HG03342 (cell line): ENCODE data around the gene ALX1.
"Not testable (repeated sequence)": the region's sequence is repeated elsewhere in the genome, so short reads cannot be mapped to it uniquely, and the experiment has no call there.

ENCODE experiments used
- ATAC-seq: cut with Tn5 transposase; IDR thresholded peaks from one replicate; pipeline ENCODE4 v1.9.1; 2021; ENCODE audit warnings: mild to moderate bottlenecking, moderate library complexity; ENCODE audit not compliant: unreplicated experiment

ALX1 gene

GRCh38 chr12:85299053-85299452, 19.0 kb downstream of the ALX1 start:
- ATAC-seq, result no peak

GRCh38 chr12:85301051-85301450, 21.0 kb downstream of the ALX1 start:
- peak; percentile 66 for ATAC-seq

- ATAC-seq, result no peak
Measured at GRCh38 chr12:85308374-85308773, 28.4 kb downstream of the ALX1 start.

- no peak for ATAC-seq
Measured at GRCh38 chr12:85309125-85309566, 29.1 kb downstream of the ALX1 start.

GRCh38 chr12:85310025-85310424, 30.0 kb downstream of the ALX1 start:
- no peak for ATAC-seq

- no peak for ATAC-seq
Measured at GRCh38 chr12:85310456-85311076, 30.5 kb downstream of the ALX1 start.

- ATAC-seq, result not testable (repeated sequence)
Measured at GRCh38 chr12:85317866-85318636, 38.0 kb downstream of the ALX1 start.

- ATAC-seq, result no peak
Measured at GRCh38 chr12:85322715-85323114, 42.7 kb downstream of the ALX1 start.

- ATAC-seq, result no peak
Measured at GRCh38 chr12:85325442-85325841, 45.4 kb downstream of the ALX1 start.

GRCh38 chr12:85329913-85330312, 49.9 kb downstream of the ALX1 start:
- ATAC-seq, result no peak

GRCh38 chr12:85348779-85349178, 68.8 kb downstream of the ALX1 start:
- ATAC-seq, result no peak

- ATAC-seq, result no peak
Measured at GRCh38 chr12:85350356-85350755, 70.3 kb downstream of the ALX1 start.
